Measurements from ENCODE around the gene COG5.

DNA sequence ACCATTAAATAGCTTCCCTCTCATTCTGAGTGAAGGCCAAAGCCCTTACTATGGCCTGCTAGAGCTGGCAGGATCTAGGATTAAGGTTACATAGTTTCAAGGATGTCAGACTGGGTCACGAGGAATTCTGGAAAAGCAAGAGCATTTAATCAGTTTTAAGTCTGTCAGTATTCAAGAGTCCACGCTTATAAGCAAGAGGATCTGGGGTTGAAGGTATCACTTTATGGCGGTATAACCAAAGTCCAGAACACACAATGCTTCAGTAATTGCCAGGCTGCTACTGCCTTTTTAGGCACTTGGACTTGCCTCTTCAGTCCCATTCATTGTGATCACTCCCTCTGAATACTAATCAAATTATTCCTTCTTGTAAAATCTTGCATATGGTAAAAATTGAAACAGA is 293.9 kb downstream of the COG5 start:
- TF ChIP-seq, protein P1, sequence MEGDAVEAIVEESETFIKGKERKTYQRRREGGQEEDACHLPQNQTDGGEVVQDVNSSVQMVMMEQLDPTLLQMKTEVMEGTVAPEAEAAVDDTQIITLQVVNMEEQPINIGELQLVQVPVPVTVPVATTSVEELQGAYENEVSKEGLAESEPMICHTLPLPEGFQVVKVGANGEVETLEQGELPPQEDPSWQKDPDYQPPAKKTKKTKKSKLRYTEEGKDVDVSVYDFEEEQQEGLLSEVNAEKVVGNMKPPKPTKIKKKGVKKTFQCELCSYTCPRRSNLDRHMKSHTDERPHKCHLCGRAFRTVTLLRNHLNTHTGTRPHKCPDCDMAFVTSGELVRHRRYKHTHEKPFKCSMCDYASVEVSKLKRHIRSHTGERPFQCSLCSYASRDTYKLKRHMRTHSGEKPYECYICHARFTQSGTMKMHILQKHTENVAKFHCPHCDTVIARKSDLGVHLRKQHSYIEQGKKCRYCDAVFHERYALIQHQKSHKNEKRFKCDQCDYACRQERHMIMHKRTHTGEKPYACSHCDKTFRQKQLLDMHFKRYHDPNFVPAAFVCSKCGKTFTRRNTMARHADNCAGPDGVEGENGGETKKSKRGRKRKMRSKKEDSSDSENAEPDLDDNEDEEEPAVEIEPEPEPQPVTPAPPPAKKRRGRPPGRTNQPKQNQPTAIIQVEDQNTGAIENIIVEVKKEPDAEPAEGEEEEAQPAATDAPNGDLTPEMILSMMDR (IDR thresholded peaks at IDR 0.05 in 8 of 11, conservative IDR thresholded peaks at IDR 0.05 in 3 of 11) = no peak
- TF ChIP-seq POLR2AphosphoS5 (IDR thresholded peaks at IDR 0.05) (no peak), POLR2A (IDR thresholded peaks at IDR 0.05) (no peak)
